GM19099 (cell line): ENCODE results near the gene STPG3.

Experiments used
- POLR2A ChIP-seq: IDR thresholded peaks from 3 replicates; pipeline ENCODE4 v1.6.1; 2011; ENCODE audit warnings: low read depth; ENCODE audit not compliant: insufficient read length; ENCODE audit errors: extremely low read depth

The STPG3 gene

DNA sequence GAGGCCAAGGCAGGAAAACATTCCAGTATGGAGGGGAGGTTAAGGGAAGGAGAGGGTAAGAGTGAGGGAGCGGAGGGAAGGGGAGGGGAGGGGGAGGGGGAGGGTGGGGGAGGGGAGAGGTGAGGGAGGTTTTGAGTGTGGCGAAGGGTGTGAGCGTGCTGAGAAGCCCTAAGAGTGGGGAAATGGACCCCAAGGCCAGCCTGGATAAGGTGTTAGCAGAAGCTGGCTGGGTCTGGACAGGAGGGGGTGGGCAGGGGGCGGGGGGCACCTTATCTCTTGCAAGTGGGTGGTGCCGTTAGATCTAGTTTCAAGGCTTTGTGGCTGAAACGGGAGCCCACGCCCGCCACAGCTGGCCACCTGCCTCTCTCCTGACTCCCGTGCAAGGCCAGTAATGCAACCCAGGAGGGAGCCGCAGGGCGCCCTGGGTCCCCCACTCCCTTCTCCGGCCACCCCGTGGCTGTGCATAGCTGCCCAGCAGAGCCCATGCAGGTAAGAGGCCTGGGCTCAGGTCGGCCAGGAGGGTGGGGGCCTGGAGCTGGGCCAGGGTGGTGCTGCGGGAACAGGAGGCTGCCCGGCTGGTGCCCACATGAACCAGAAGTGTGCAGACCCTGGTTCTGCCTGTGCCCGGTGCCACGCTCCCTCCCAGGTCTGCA lies 23.1 kb upstream of the STPG3 start:
- TF ChIP-seq POLR2A = no peak

DNA sequence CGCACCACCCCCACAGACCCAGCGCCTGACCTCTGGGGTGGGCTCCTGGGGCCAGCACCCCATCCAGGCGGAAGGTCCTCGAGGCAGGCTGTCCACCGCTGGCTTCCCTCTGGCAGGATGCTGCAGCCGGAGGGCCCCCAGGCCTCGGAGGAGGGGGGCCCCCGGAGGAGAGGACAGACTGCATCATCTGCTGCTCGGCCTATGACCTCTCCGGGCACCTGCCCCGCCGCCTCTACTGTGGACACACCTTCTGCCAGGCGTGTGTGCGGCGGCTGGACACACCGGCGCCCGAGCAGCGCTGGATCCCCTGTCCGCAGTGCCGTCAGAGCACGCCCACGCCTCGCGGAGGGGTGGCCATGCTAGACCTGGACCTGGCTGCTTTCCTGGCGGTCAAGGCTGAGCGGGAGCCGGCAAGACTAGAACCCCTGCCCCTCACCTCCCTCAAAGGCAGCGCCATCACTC lies 22.5 kb upstream of the STPG3 start:
- no peak for TF ChIP-seq POLR2A

DNA sequence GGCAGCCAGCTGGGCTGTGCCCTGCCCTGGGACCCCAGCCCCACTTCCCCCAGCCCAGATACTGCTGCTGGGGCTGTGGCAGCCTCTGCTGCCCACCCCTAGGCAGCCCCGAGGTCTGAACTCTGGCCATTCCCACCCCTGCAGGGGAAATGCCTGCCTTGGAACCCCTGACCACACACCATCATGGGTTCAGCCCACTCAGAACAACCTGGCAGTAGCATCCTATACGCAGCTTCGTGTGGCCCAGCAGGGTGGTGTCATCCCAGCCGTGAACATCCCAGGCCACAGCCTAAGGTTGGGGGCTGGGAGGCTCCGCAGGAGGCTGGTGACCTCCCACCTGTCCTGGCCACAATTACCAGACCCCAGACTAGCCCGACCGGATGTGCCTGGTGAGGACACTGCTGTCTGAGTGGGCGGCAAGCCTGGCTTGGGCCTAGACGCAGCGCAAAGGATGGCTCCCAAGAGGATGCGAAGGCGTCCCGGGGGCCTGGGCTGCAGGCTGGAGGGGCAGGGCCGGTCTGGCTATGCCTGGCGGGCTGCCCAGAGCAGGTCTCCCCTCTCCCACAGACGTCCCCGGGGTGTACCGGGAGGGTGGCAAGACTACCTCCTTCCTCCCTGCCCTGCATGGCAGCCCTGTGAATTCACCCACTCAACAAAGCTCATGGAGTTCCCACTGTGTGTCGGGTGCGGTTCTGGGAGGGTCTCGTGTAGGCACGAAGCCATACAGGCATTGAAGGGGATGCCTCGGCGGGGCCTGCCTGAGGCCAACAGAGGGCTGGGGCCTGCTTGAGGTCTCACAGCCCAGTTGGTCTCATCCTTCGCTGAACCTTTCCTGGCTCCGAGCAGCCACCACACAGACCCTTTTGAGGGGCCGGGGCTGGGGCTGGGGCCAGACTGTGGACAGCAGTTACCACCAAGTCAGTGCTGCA lies 21.9 kb upstream of the STPG3 start:
- TF ChIP-seq POLR2A = no peak

- TF ChIP-seq POLR2A = no peak
Measured at GRCh38 chr9:137229903-137230704, 21.0 kb upstream of the STPG3 start.

GRCh38 chr9:137230705-137231371 lies 20.2 kb upstream of the STPG3 start, which contains the start of gene SLC34A3:
SLC34A3 (plus strand) TSS chr9:137230901; CDS start chr9:137231703, 802 bp downstream.
- no peak for TF ChIP-seq POLR2A

DNA sequence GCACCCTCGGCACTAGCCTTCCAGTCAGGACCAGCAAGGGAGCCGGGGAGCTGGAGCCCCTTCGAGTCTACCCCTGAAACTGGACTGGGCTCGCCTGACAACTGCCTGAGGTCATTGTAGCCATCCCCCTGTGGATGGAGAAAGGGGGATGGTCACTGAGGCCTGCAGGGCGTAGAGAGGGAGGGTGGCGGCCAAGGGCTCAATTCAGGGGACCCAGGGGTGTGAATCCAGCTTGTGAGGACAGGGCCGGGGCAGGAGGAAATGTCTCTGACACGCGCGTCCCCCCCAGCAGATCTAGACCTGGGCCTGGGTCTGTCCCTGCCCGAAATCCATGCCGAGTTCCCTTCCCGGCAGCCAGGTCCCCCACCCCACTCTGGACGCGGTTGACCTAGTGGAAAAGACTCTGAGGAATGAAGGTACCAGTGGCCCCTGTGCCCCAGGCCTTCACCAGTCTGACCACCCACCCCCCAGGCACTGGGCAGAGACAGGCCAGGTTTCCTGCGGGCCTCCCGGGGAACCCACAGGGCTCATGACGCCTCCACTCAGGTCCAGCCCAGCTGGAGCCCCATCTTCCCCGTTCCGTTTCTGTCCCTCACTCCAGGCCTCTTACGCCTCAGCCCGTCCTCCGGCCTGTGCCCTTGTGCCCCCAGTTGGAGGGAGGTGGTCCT lies 19.6 kb upstream of the STPG3 start:
- TF ChIP-seq POLR2A = no peak

- no peak for TF ChIP-seq POLR2A
Measured at GRCh38 chr9:137232101-137232500, 19.0 kb upstream of the STPG3 start.

DNA sequence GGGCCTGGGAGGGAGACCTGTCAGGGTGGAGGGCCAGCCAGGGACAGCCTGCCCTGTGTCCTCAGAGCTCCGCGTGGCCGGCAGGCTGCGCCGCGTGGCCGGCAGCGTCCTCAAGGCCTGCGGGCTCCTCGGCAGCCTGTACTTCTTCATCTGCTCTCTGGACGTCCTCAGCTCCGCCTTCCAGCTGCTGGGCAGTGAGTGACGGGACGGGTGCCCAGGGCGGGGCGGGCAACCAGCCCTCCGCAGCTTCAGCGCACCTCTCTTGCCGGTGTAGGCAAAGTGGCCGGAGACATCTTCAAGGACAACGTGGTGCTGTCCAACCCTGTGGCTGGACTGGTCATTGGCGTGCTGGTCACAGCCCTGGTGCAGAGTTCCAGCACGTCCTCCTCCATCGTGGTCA lies 18.6 kb upstream of the STPG3 start:
- no peak for TF ChIP-seq POLR2A

DNA sequence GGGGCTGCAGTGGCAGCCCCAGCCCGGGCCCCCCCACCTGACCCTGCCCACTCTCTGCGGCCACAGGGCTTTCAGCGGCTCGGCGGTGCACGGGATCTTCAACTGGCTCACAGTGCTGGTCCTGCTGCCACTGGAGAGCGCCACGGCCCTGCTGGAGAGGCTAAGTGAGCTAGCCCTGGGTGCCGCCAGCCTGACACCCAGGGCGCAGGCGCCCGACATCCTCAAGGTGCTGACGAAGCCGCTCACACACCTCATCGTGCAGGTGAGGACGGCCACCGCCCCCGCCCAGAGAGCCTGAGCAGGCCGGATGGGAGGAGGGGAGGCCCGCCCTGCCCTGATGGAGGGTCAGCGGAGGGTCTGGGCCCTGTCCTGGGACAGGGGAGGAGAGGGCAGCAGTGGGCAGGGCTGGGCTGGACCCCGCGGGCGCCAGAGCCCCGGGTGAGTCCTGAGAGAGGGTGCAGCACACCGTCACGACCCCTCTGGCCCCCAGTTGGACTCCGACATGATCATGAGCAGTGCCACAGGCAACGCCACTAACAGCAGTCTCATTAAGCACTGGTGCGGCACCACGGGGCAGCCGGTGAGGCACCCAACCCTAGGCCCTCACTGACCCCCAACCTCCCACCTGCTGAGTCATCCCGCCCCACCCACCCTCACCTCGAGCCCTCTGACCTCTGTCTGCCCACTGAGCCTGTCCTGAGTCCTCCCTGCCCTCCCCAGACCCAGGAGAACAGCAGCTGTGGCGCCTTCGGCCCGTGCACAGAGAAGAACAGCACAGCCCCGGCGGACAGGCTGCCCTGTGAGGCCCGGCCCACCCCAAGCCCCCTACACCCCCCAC lies 17.7 kb upstream of the STPG3 start:
- TF ChIP-seq POLR2A = no peak

- TF ChIP-seq POLR2A = no peak
Measured at GRCh38 chr9:137234055-137234697, 16.9 kb upstream of the STPG3 start.

- TF ChIP-seq POLR2A = no peak
Measured at GRCh38 chr9:137234758-137235423, 16.2 kb upstream of the STPG3 start.
